Calu3 (cell line): ENCODE results near the gene BCL2L13. TPM values are rescaled to one million over a fixed set of nuclear protein-coding genes. Genes with fewer than 3 reads are reported as not detected.

Experiments used
- BruUV-seq: library from RNA; stranded (reverse); fragments of 400-500 nt; replicated peaks from 2 replicates; lab custom pipeline; 2021; lab: Mats Ljungman, UMichigan
- CTCF ChIA-PET: fragments of 300-600 bp; sonication (Branson Sonifier 250); formaldehyde crosslinking; loops from one replicate; lab custom pipeline; 2022; ENCODE audit warnings: antibody characterized with exemption; lab: Charles Lee
- DNase-seq: peaks from one replicate; pipeline ENCODE4 v3.0.0; 2022
- H3K27ac Mint-ChIP-seq: one replicate; pipeline ENCODE4 v1.8.0; 2022; ENCODE audit warnings: mixed read lengths; ENCODE audit not compliant: unreplicated experiment
- H3K27me3 Mint-ChIP-seq: one replicate; pipeline ENCODE4 v1.8.0; 2022; ENCODE audit warnings: mixed read lengths; ENCODE audit not compliant: unreplicated experiment
- H3K36me3 Mint-ChIP-seq: one replicate; pipeline ENCODE4 v1.8.0; 2022; ENCODE audit warnings: mild to moderate bottlenecking, moderate library complexity, mixed read lengths; ENCODE audit not compliant: insufficient read depth, unreplicated experiment
- H3K4me1 Mint-ChIP-seq: one replicate; pipeline ENCODE4 v1.8.0; 2022; ENCODE audit warnings: mild to moderate bottlenecking, low read depth, mixed read lengths; ENCODE audit not compliant: unreplicated experiment
- H3K4me3 Mint-ChIP-seq: one replicate; pipeline ENCODE4 v1.8.0; 2022; ENCODE audit warnings: mild to moderate bottlenecking, low read depth, moderate library complexity, mixed read lengths; ENCODE audit not compliant: unreplicated experiment
- H3K9me3 Mint-ChIP-seq: one replicate; pipeline ENCODE4 v1.8.0; 2022; ENCODE audit warnings: low read depth, mixed read lengths; ENCODE audit not compliant: unreplicated experiment
- intact Hi-C: fragments of 100-400 bp; cut with micrococcal nuclease; formaldehyde crosslinking; loops from one replicate; pipeline ENCODE4 v1.10.0; 2022; ENCODE audit not compliant: unreplicated experiment
- total RNA-seq: library from RNA; stranded (reverse); gene quantifications from 2 replicates; pipeline ENCODE4 v1.2.3, GENCODE V29; 2022
- TF ChIP-seq, protein P1 (sequence below): fragments of 200-600 bp; IDR thresholded peaks from one replicate; pipeline ENCODE4 v1.8.0; 2022; ENCODE audit warnings: antibody characterized with exemption; ENCODE audit not compliant: unreplicated experiment

BCL2L13 gene
- total RNA-seq, 1 experiment from 2014 or later, result 49.3 TPM

DNA sequence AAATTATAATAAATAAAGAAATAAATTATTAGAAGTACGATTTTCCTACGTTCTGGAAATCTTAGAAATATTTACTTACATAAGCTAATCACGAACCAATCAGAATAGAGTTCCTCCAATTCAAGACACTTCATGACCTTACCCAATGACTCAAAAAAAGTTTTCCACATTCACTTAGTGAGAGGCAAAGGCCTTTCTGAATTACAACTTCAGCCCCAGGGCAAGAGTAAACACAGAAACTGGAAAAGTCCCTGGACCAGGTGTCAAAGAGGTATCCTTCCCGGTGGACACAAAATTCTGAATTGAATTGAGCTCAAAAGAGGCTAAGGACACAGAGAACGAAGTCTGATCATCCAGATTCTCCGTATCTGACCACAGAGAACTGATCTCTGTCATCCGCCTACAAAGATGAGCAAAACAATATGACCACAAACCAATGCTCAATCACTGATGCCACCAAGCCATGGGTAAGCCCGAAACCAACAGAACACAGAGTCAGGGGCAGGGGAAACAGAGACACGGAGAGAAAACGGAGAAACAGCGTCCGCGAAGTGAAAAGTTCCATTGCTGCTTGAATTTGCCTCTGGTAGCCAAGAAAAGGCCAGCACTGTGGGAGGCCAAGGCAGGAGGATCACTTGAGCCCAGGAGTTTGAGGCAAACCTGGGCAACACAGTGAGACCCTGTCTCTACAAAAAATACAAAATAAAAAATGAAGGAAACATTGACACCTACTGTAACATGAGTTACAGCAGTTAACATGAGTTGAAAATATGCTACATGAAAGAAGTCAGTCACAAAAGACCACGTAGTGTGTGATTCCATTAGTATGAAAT, 128.9 kb downstream of the BCL2L13 start:
- Mint-ChIP-seq H3K36me3 (peaks cover 25% of the 10 kb centered on the region), H3K9me3 (no peaks in the 10 kb centered on the region), H3K4me3 (no peak overlapping the region), H3K4me1 (peaks cover 31% of the 10 kb centered on the region), H3K27me3 (no peaks in the 10 kb centered on the region), H3K27ac (no peak overlapping the region)
- no peak for DNase-seq
- intact Hi-C loops, result no loop called here
- TF ChIP-seq, protein P1, sequence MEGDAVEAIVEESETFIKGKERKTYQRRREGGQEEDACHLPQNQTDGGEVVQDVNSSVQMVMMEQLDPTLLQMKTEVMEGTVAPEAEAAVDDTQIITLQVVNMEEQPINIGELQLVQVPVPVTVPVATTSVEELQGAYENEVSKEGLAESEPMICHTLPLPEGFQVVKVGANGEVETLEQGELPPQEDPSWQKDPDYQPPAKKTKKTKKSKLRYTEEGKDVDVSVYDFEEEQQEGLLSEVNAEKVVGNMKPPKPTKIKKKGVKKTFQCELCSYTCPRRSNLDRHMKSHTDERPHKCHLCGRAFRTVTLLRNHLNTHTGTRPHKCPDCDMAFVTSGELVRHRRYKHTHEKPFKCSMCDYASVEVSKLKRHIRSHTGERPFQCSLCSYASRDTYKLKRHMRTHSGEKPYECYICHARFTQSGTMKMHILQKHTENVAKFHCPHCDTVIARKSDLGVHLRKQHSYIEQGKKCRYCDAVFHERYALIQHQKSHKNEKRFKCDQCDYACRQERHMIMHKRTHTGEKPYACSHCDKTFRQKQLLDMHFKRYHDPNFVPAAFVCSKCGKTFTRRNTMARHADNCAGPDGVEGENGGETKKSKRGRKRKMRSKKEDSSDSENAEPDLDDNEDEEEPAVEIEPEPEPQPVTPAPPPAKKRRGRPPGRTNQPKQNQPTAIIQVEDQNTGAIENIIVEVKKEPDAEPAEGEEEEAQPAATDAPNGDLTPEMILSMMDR, result no peak
- CTCF ChIA-PET, result interaction anchor here (0.6 to 1.6 kb wide), 2 partner anchors 25 to 338 kb away, joined by 3 to 4 read pairs; no protein-coding TSS in a partner anchor
- no TSS peak for BruUV-seq

GRCh38 chr22:17769013-17769715, 130.6 kb downstream of the BCL2L13 start:
- H3K27ac Mint-ChIP-seq, result no peak overlapping the region
- H3K4me1 Mint-ChIP-seq, result peaks cover 35% of the 10 kb centered on the region
- CTCF ChIA-PET, result no interaction called here
- no peak overlapping the region for H3K4me3 Mint-ChIP-seq
- no peak for DNase-seq
- TF ChIP-seq, protein P1, result no peak
- peaks cover 38% of the 10 kb centered on the region for H3K36me3 Mint-ChIP-seq
- no peaks in the 10 kb centered on the region for H3K27me3 Mint-ChIP-seq
- intact Hi-C loops, result no loop called here
- no peaks in the 10 kb centered on the region for H3K9me3 Mint-ChIP-seq
- BruUV-seq, result no TSS peak

- no peak for DNase-seq
- no peaks in the 10 kb centered on the region for H3K27me3 Mint-ChIP-seq
- no peaks in the 10 kb centered on the region for H3K9me3 Mint-ChIP-seq
- H3K4me1 Mint-ChIP-seq, result peaks cover 31% of the 10 kb centered on the region
- intact Hi-C loops, result no loop called here
- CTCF ChIA-PET, result interaction anchor here (0.6 to 0.7 kb wide), 2 partner anchors 12 to 145 kb away, joined by 3 read pairs; no protein-coding TSS in a partner anchor
- no peak overlapping the region for H3K4me3 Mint-ChIP-seq
- no peak overlapping the region for H3K27ac Mint-ChIP-seq
- TF ChIP-seq, protein P1, result no peak
- H3K36me3 Mint-ChIP-seq, result peaks cover 38% of the 10 kb centered on the region
- BruUV-seq, result no TSS peak
Measured at GRCh38 chr22:17769716-17770082, 131.1 kb downstream of the BCL2L13 start.

- intact Hi-C loops, result no loop called here
- TF ChIP-seq, protein P1, result no peak
- CTCF ChIA-PET, result interaction anchor here (0.6 to 0.7 kb wide), 2 partner anchors 11 to 146 kb away, joined by 3 read pairs; no protein-coding TSS in a partner anchor
- no TSS peak for BruUV-seq
- Mint-ChIP-seq H3K4me3 (no peak overlapping the region), H3K4me1 (peaks cover 31% of the 10 kb centered on the region), H3K27me3 (no peaks in the 10 kb centered on the region), H3K27ac (peak overlapping the region; percentile 64), H3K9me3 (no peaks in the 10 kb centered on the region), H3K36me3 (peaks cover 41% of the 10 kb centered on the region)
- no peak for DNase-seq
Measured at GRCh38 chr22:17770180-17771077, 131.9 kb downstream of the BCL2L13 start.
